ENCODE results near the gene SLC27A5.
"Not testable (repeated sequence)": the region's sequence is repeated elsewhere in the genome, so short reads cannot be mapped to it uniquely, and the experiment has no call there.

Gene SLC27A5

GRCh38 chr19:58513694-58514563 lies 2.1 kb upstream of the SLC27A5 start:
- DNase-seq (ENCODE audit: insufficient read length, low spot score) (peak; percentile 66), FAIRE-seq (no peak)
- TF ChIP-seq, protein P1, sequence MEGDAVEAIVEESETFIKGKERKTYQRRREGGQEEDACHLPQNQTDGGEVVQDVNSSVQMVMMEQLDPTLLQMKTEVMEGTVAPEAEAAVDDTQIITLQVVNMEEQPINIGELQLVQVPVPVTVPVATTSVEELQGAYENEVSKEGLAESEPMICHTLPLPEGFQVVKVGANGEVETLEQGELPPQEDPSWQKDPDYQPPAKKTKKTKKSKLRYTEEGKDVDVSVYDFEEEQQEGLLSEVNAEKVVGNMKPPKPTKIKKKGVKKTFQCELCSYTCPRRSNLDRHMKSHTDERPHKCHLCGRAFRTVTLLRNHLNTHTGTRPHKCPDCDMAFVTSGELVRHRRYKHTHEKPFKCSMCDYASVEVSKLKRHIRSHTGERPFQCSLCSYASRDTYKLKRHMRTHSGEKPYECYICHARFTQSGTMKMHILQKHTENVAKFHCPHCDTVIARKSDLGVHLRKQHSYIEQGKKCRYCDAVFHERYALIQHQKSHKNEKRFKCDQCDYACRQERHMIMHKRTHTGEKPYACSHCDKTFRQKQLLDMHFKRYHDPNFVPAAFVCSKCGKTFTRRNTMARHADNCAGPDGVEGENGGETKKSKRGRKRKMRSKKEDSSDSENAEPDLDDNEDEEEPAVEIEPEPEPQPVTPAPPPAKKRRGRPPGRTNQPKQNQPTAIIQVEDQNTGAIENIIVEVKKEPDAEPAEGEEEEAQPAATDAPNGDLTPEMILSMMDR (IDR thresholded peaks at IDR 0.05; ENCODE audit: insufficient read depth, missing control alignments): peak; percentile 82

DNA sequence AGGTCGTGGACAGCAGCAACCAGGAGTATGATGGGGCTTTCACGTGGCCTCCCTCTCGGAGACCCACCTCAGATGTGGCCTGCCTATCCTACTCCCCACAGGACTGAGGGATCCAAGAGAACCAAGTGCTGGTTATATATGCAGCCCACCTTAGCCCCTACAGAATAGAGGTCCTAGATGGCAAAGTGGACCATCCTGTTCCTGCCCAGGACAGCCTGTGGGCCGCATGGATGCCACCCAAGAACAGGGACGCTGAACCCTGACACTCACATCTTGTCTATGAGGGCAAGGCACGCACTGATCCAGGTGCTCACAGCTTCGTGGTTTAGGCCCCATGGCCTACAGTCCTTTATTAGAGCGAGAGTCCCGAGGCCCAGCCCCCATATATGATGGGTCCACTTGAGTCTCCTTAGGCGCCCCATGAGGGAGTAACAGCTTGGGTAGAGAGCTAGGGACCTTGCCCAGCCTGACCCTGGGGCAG lies 1.5 kb upstream of the SLC27A5 start:
- TF ChIP-seq, protein P1 (IDR thresholded peaks at IDR 0.05; ENCODE audit: insufficient read depth, missing control alignments): no peak
- no peak for FAIRE-seq
- no peak for DNase-seq (ENCODE audit: insufficient read length, low spot score)

DNA sequence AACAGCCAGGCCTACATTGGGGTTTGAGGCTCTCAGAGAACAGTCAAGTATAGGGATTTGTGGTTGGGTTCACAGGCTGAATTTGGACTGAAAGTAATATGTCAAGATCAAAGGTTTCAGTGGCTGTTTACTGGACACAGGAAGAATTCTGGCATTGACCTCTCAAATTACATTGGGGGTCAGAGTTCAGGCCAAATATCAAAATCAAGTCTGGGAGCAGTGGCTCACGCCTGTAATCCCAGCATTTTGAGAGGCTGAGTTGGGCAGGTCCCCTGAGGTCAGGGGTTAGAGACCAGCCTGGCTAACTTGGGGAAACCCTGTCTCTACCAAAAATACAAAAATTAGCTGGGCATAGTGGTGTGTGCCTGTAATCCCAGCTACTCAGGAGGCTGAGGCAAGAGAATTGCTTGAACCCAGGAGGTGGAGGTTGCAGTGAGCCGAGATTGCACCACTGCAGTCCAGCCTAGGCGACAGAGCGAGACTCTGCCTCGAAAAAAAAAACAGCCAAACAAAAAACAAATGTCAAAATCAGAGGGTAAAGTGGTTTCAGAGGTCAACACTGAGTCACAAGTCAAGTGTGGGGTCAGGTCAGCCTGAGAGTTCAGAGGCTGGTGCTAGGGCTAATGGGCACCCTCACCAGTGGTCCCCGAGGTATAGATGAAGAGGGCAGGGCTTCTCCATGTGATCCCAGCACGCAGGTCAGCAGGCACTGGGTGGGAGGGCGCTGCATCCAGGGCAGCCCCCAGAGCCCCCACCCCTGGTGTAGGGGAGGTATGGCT lies 1.5 kb downstream of the SLC27A5 start:
- TF ChIP-seq, protein P1 (IDR thresholded peaks at IDR 0.05; ENCODE audit: insufficient read depth, missing control alignments): no peak
- DNase-seq (ENCODE audit: insufficient read length, low spot score) (no peak), FAIRE-seq (no peak)

DNA sequence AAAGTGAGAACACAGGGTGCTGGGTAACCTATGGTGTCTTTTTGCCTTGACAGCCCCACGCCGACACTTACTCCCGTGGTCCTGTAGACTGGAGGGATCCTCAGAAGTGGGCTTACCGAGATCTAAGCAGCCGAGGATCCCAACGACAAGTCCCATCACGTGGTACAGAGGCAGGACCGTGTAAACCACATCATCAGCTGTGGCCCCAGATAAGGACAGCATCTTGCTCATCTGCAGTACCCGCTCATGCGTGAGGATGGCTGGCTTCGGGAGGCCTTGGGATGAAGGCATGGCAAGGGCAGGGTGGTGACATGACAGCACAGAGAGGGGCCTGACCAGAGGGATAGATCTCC lies 2.1 kb downstream of the SLC27A5 start:
- DNase-seq (ENCODE audit: insufficient read length, low spot score) (no peak), FAIRE-seq (no peak)
- TF ChIP-seq, protein P1 (IDR thresholded peaks at IDR 0.05; ENCODE audit: insufficient read depth, missing control alignments): no peak

DNA sequence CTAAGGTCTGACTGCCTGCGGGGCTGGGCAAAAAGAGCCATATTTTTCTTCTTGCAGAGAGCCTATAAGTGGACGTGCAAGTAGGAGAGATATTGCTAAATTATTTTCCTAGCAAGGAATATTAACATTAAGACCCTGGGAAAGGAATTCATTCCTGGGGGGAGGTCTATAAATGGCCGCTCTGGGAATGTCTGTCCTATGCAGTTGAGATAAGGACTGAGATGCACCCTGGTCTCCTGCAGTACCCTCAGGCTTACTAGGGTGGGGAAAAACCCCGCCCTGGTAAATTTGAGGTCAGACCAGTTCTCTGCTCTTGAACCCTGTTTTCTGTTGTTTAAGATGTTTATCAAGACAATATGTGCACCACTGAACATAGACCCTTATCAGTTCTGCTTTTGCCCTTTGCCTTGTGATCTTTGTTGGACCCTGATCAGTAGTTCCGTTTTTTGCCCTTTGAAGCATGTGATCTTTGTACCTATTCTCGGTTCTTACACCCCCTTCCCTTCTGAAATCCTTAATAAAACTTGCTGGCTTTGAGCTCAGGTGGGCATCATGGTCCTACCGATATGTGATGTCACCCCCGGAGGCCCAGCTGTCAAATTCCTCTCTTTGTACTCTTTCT lies 4.1 kb downstream of the SLC27A5 start:
- not testable (repeated sequence) for DNase-seq (ENCODE audit: insufficient read length, low spot score); FAIRE-seq

DNA sequence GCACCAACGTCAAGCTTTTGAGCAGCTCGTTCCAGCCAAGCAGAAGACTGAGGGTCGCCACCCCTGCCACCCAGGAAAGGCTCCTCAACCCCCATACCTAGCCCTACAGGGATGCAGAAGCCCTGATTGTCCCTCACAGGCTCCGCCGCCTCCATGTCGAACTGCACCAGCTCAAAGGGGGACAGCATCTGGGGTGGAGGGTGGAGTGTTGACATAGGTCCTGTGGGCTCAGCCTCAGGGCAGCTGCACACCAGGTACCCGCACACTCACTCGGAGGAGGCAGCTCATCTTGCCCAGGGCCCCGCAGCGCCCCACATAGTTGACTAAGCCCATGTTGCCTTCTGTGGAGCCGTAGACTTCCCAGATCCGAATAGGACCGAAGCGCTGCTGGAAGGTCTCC lies 11.6 kb downstream of the SLC27A5 start:
- DNase-seq (ENCODE audit: insufficient read length, low spot score): no peak
- TF ChIP-seq, protein P1 (IDR thresholded peaks at IDR 0.05; ENCODE audit: insufficient read depth, missing control alignments): no peak
- FAIRE-seq: no peak
